ENCODE measurements around the gene SLC22A16. TPM values are rescaled to one million over a fixed set of nuclear protein-coding genes. Genes with fewer than 3 reads are reported as not detected.
A peak's percentile ranks its signal among the peaks of the same experiment; 100 is the strongest.

SLC22A16 gene
- total RNA-seq, 1 experiment from 2014 or later: not detected

DNA sequence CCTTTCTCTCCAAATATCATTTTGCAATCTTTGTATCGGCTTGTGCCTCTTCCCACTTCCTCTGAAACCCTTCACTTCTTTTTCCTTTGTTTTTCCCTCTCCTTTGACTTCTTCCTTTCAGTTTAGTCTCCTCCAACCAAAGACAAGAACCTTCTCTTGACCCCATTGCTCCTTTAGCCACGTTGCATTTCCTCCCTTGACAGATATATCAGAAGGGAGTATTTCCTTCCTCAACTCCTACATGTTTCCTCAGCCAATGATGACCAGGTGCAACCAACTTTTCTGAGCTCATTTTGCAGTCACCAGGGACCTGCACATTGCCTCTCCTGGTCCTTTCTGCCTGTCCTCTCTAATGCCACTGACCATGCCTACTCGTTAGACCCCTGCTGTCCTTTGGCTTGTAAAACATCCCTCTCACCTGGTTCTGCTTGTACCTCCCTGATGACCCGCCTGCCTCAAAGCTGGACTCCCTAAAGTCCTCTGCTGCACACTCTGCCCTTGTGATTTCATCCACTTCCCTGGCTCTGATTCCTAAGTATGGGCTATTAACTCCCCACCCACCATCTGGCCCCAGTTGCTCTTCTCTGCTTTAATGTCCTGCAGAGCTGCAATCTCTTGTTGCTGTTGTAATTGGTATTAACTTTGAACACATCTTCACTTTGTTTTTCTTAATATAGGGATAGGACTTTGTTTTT, 27.4 kb downstream of the SLC22A16 start:
- DNase-seq (ENCODE audit: low spot score): no peak

GRCh38 chr6:110447761-110448160, 28.7 kb downstream of the SLC22A16 start:
- no peak for DNase-seq (ENCODE audit: low spot score)

- DNase-seq (ENCODE audit: low spot score): no peak
Measured at GRCh38 chr6:110446405-110446804, 30.0 kb downstream of the SLC22A16 start.

DNA sequence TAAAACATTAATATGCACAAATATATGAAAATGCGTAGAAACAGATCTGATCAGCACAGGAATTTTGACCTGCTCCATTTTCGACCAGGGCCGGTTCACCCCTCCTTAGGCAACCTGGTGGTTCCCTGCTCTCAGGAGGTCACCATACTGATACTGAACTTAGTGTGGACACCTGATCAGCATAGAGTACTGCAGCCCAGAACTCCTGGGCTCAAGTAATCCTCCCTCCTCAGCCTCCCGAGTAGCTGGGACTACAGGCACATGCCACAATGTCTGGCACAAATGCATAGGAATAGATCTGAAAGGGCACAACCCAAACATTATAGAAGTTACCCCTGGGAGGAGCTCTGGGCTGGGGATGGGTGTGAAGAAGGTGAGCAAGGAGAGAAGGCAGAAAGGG, 36.4 kb downstream of the SLC22A16 start:
- no peak for DNase-seq (ENCODE audit: low spot score)

- no peak for DNase-seq (ENCODE audit: low spot score)
Measured at GRCh38 chr6:110439356-110439755, 37.1 kb downstream of the SLC22A16 start.

GRCh38 chr6:110434961-110435602, 41.3 kb downstream of the SLC22A16 start:
- no peak for DNase-seq (ENCODE audit: low spot score)

GRCh38 chr6:110432285-110432900, 44.0 kb downstream of the SLC22A16 start:
- DNase-seq (ENCODE audit: low spot score): no peak

DNA sequence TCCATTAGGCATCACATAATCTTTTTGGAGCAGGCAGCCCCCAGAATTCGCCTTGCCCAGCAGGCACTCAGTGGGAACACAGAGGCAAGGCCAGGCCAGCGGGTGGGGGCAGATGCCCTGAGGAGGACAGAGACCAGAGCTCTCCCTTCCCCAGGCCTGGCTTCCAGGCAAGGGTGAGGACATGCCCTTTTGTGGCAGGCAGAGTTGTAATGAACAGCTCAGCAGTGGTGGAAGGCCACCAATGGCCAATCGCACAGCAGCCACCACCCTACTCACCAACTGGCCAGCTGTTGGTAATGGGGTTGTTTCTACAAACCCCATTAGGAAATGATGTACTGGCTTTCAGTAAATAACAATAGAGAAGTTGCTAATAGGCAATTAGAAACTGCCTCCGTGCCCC, 45.7 kb downstream of the SLC22A16 start:
- DNase-seq (ENCODE audit: low spot score): no peak

GRCh38 chr6:110430236-110430635, 46.2 kb downstream of the SLC22A16 start:
- no peak for DNase-seq (ENCODE audit: low spot score)

GRCh38 chr6:110428153-110428552, 48.3 kb downstream of the SLC22A16 start:
- no peak for DNase-seq (ENCODE audit: low spot score)

DNA sequence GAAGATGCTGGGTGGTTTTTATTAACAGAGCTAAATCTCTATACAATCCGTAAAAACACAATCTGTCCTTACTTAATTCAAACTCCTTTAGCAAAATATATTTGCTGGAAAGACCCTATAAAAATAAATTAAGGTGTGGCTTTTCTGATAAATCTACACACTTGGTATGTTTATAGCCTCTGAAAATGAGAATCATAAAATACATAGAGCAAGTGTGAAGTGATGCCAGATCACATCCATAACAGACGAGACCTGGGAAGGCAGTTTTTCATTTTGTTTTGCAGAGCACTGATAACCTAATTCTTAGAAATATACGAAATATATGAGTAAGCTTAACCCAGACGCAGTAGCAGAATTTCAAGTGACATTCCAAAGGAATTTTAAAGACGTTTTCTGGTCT, 50.6 kb downstream of the SLC22A16 start:
- DNase-seq (ENCODE audit: low spot score): no peak

- no peak for DNase-seq (ENCODE audit: low spot score)
Measured at GRCh38 chr6:110422444-110422822, 54.0 kb downstream of the SLC22A16 start.

DNA sequence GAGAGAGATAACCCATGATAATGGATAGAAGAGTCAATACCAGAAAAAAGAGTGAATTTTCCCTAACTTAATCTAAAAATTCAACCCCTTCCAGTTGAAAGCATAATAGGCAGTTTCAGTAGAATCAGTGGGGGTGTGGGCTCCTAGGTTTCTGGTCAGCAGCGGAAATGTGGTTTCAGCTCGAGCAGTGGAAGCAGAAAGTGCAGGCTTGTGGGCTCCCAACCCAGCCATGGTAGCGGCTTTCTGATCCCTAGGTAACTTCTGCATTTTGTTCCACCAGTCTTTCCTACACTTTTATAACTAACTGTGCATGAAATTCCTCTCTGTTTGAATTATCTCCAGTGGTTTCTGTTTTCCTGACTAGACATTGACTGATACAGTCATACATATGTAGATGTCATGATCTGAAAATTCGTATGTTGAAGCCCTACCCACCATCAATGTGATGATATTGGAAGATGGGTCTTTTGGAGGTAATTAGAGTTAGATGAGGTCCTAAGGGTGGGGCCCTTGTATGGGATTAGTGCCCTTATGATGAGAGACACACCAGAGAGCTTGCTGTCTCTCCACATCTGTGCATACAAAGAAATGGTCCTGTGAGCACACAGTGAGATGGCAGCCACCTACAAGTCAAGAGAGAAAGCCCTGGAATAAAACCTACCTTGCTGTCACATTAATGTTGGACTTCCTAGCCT, 54.5 kb downstream of the SLC22A16 start:
- no peak for DNase-seq (ENCODE audit: low spot score)

- DNase-seq (ENCODE audit: low spot score): no peak
Measured at GRCh38 chr6:110419028-110419739, 57.2 kb downstream of the SLC22A16 start.

DNA sequence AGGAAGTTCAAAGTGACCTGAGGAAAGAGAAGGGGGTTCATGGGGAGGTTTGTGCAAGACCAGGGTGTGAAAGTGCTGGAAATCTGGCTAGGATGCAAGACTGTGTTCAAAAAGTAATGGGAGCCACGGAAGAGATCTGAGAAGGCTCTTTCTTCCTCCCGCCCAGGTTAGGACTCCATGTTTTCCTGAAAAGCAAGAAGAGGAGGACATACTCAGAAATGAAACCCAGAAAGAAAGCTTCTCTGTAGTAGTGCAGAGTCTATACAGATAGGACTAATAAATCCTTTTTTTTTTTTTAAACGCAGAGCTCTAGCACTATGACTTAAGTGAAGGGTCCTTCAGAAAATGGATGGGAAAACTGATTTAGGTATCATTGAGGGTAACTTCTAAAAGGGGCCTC, 57.8 kb downstream of the SLC22A16 start:
- no peak for DNase-seq (ENCODE audit: low spot score)

- peak; percentile 82 for DNase-seq (ENCODE audit: low spot score)
Measured at GRCh38 chr6:110415086-110415916, 61.1 kb downstream of the SLC22A16 start, which contains the start of gene DDO. TSS of gene DDO (minus strand) at chr6:110415575. CDS start at chr6:110413462, 2,113 bp downstream.

GRCh38 chr6:110414669-110415068, 61.7 kb downstream of the SLC22A16 start:
- DNase-seq (ENCODE audit: low spot score): no peak

GRCh38 chr6:110412360-110412759, 64.1 kb downstream of the SLC22A16 start:
- no peak for DNase-seq (ENCODE audit: low spot score)

DNA sequence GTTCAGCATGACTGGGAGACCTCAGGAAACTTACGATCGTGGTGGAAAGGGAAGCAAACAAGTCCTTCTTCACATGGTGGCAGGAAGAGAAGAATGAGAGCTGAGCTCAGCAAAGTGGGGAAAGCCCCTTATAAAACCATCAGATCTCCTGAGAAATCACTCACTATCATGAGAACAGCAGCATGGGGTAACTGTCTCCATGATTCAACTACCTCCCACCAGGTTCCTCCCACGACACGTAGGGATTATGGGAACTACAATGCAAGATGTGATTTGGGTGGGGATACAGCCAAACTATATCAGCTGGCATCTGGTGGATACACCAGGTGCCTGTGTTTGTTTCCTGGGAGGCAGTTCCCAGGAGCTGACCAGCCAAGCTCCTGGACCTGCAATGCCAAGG, 65.9 kb downstream of the SLC22A16 start:
- no peak for DNase-seq (ENCODE audit: low spot score)

GRCh38 chr6:110409794-110410193, 66.6 kb downstream of the SLC22A16 start:
- no peak for DNase-seq (ENCODE audit: low spot score)

- DNase-seq (ENCODE audit: low spot score): no peak
Measured at GRCh38 chr6:110408901-110409300, 67.5 kb downstream of the SLC22A16 start.

Measured in A172 (cell line).